Liver (tissue), 3 donors: ENCODE measurements around the gene SLA2.

Source experiments
- JUND ChIP-seq, 2 donors: IDR thresholded peaks; 2 replicates each; pipeline ENCODE4 v1.6.1; 2016; ENCODE audit warnings: antibody characterized with exemption in 2 of 2
- RXRA ChIP-seq, 2 donors: IDR thresholded peaks; 2 replicates each; pipeline ENCODE4 v1.6.1; 2017 to 2018; ENCODE audit warnings: antibody characterized with exemption in 2 of 2, mild to moderate bottlenecking in 1 of 2
- SP1 ChIP-seq: IDR thresholded peaks from 2 replicates; pipeline ENCODE4 v1.6.1; 2018; ENCODE audit warnings: antibody characterized with exemption, mild to moderate bottlenecking
- TF ChIP-seq, protein P1 (sequence below): fragments of 150-350 bp; IDR thresholded peaks from 2 replicates; pipeline ENCODE4 v1.5.1; 2017; ENCODE audit warnings: improper control_type of control experiment, low read depth, low read length; ENCODE audit not compliant: missing input control
- TF ChIP-seq, protein P2 (sequence below): IDR thresholded peaks from 2 replicates; pipeline ENCODE4 v1.6.1; 2016; ENCODE audit warnings: antibody characterized with exemption
- donor health status: healthy.
- donor health status: healthy.

- TF ChIP-seq JUND (IDR thresholded peaks at IDR 0.05) (no peak), SP1 (no peak), RXRA (IDR thresholded peaks at IDR 0.05) (no peak)
- TF ChIP-seq, protein P1, sequence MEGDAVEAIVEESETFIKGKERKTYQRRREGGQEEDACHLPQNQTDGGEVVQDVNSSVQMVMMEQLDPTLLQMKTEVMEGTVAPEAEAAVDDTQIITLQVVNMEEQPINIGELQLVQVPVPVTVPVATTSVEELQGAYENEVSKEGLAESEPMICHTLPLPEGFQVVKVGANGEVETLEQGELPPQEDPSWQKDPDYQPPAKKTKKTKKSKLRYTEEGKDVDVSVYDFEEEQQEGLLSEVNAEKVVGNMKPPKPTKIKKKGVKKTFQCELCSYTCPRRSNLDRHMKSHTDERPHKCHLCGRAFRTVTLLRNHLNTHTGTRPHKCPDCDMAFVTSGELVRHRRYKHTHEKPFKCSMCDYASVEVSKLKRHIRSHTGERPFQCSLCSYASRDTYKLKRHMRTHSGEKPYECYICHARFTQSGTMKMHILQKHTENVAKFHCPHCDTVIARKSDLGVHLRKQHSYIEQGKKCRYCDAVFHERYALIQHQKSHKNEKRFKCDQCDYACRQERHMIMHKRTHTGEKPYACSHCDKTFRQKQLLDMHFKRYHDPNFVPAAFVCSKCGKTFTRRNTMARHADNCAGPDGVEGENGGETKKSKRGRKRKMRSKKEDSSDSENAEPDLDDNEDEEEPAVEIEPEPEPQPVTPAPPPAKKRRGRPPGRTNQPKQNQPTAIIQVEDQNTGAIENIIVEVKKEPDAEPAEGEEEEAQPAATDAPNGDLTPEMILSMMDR: no peak
- TF ChIP-seq, protein P2, sequence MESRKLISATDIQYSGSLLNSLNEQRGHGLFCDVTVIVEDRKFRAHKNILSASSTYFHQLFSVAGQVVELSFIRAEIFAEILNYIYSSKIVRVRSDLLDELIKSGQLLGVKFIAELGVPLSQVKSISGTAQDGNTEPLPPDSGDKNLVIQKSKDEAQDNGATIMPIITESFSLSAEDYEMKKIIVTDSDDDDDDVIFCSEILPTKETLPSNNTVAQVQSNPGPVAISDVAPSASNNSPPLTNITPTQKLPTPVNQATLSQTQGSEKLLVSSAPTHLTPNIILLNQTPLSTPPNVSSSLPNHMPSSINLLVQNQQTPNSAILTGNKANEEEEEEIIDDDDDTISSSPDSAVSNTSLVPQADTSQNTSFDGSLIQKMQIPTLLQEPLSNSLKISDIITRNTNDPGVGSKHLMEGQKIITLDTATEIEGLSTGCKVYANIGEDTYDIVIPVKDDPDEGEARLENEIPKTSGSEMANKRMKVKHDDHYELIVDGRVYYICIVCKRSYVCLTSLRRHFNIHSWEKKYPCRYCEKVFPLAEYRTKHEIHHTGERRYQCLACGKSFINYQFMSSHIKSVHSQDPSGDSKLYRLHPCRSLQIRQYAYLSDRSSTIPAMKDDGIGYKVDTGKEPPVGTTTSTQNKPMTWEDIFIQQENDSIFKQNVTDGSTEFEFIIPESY: no peak
Observed at GRCh38 chr20:36611625-36612024, 34.4 kb downstream of the SLA2 start.
